ENCODE results near the gene SHFL. TPM values are rescaled to one million over a fixed set of nuclear protein-coding genes. Genes with fewer than 3 reads are reported as not detected.

The SHFL gene
- total RNA-seq, 2 donors from 2014 or later, result 15.1 to 21.3 TPM

GRCh38 chr19:10068205-10068604 is 17.9 kb upstream of the SHFL start:
- Histone ChIP-seq H3K27me3 (no peaks in the 10 kb centered on the region), H3K9ac (ENCODE audit: low read depth in 2 of 2, low read length in 2 of 2) (no peak overlapping the region), H3K36me3 (no peaks in the 10 kb centered on the region), H3K27ac (no peak overlapping the region), H3K9me3 (no peaks in the 10 kb centered on the region), H3K4me1 (no peaks in the 10 kb centered on the region), H3K4me3 (no peak overlapping the region)
- DNase-seq, result no peak
- intact Hi-C loops (cut with DNase I), result no loop called here
- no peak for TF ChIP-seq CTCF (IDR thresholded peaks at IDR 0.05)

- intact Hi-C loops (cut with DNase I), result no loop called here
- no peaks in the 10 kb centered on the region for H3K36me3 ChIP-seq
- H3K27me3 ChIP-seq, result no peaks in the 10 kb centered on the region
- H3K4me1 ChIP-seq, result no peaks in the 10 kb centered on the region
- H3K27ac ChIP-seq, result no peak overlapping the region
- no peak overlapping the region for H3K4me3 ChIP-seq
- TF ChIP-seq CTCF (IDR thresholded peaks at IDR 0.05), result no peak
- no peaks in the 10 kb centered on the region for H3K9me3 ChIP-seq
- no peak for DNase-seq
- H3K9ac ChIP-seq (ENCODE audit: low read depth in 2 of 2, low read length in 2 of 2), result no peak overlapping the region
These were observed 17.1 kb upstream of the SHFL start for GRCh38 chr19:10069046-10069445.

GRCh38 chr19:10070730-10071446 is 15.2 kb upstream of the SHFL start:
- Histone ChIP-seq H3K4me1 (no peaks in the 10 kb centered on the region), H3K36me3 (no peaks in the 10 kb centered on the region), H3K27ac (no peak overlapping the region), H3K27me3 (no peaks in the 10 kb centered on the region), H3K9me3 (no peaks in the 10 kb centered on the region), H3K4me3 (no peak overlapping the region), H3K9ac (ENCODE audit: low read depth in 2 of 2, low read length in 2 of 2) (no peak overlapping the region)
- intact Hi-C loops (cut with DNase I), result no loop called here
- no peak for DNase-seq
- no peak for TF ChIP-seq CTCF (IDR thresholded peaks at IDR 0.05)

DNA sequence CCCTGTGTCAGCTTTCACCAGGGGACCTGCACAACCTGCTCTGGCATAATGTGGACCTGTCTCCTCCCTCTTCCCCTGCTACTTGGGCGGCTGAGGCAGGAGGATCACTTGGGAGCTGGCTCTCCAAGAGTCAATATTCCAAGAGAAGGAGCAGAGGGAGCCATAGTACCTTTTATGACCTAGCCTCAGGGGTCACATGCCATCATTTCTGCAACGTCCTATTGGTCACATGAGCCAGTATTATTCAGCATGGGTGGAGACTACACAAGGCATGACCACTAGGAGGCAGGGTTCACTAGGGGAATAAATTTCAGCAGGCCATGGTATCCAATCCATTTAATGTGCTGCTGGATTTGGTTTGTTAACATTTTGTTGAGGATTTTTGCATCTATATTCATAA is 12.0 kb upstream of the SHFL start:
- TF ChIP-seq CTCF (IDR thresholded peaks at IDR 0.05), result no peak
- Histone ChIP-seq H3K4me3 (no peak overlapping the region), H3K27me3 (no peaks in the 10 kb centered on the region), H3K9ac (ENCODE audit: low read depth in 2 of 2, low read length in 2 of 2) (no peak overlapping the region), H3K9me3 (no peaks in the 10 kb centered on the region), H3K27ac (no peak overlapping the region), H3K4me1 (no peaks in the 10 kb centered on the region), H3K36me3 (no peaks in the 10 kb centered on the region)
- peak; percentile 28 for DNase-seq
- intact Hi-C loops (cut with DNase I), result no loop called here

- no peak for TF ChIP-seq CTCF (IDR thresholded peaks at IDR 0.05)
- Histone ChIP-seq H3K4me1 (no peaks in the 10 kb centered on the region), H3K27ac (no peak overlapping the region), H3K4me3 (no peak overlapping the region), H3K27me3 (no peaks in the 10 kb centered on the region), H3K9me3 (no peaks in the 10 kb centered on the region), H3K36me3 (no peaks in the 10 kb centered on the region), H3K9ac (ENCODE audit: low read depth in 2 of 2, low read length in 2 of 2) (no peak overlapping the region)
- intact Hi-C loops (cut with DNase I), result no loop called here
- no peak for DNase-seq
These were observed 9.6 kb upstream of the SHFL start for GRCh38 chr19:10076535-10076934.
